ENCODE results near the gene MTARC1. TPM values are rescaled to one million over a fixed set of nuclear protein-coding genes. Genes with fewer than 3 reads are reported as not detected.

Gene MTARC1
- total and polyA plus RNA-seq, 9 of the 15 experiments (the other 6 are each of a cell fraction or from before 2014, with no cell fraction given), result 0.07 to 0.14 (median 0.11) TPM; not detected in 6

GRCh38 chr1:220764757-220765156 is 22.0 kb upstream of the MTARC1 start:
- no peaks in the 10 kb centered on the region for H3K36me3 ChIP-seq (ENCODE audit: control insufficient read depth, insufficient read depth, low read length)
- H3K79me2 ChIP-seq (ENCODE audit: control insufficient read depth, insufficient read depth, low read length), result no peaks in the 10 kb centered on the region
- FAIRE-seq, result no peak
- POLR2A ChIA-PET, result no interaction called here
- in situ Hi-C loops (cut with MboI), result no loop called here
- ATAC-seq, result no peak
- H3K4me2 ChIP-seq (ENCODE audit: insufficient read depth, low read length), result no peak overlapping the region
- H2AFZ ChIP-seq (ENCODE audit: low read depth, low read length), result no peak overlapping the region
- CTCF ChIA-PET (ENCODE audit: low intra/inter-chr PET ratio), result no interaction called here
- no peak for DNase-seq (ENCODE audit: extremely low read depth in 1 of 4, low spot score in 3 of 4)
- no peaks in the 10 kb centered on the region for H4K20me1 ChIP-seq (replicated peaks; ENCODE audit: control insufficient read depth, insufficient read depth, low read length)
- no TSS peak for BruUV-seq (replicated peaks)
- no peaks in the 10 kb centered on the region for H3K9me3 ChIP-seq (replicated peaks; ENCODE audit: control insufficient read depth, insufficient read depth, low read depth, low read length)
- no peak for TF ChIP-seq ELF2 (CRISPR knock-in tag; IDR thresholded peaks at IDR 0.05)
- TF ChIP-seq FOXP4 (CRISPR knock-in tag; IDR thresholded peaks at IDR 0.05; ENCODE audit: borderline replicate concordance), result no peak
- no peak for TF ChIP-seq HLTF (IDR thresholded peaks at IDR 0.05)
- no peak for TF ChIP-seq ZNF695 (CRISPR knock-in tag; IDR thresholded peaks at IDR 0.05)
- TF ChIP-seq NUFIP1 (IDR thresholded peaks at IDR 0.05; ENCODE audit: partially characterized antibody), result no peak
- no peak for TF ChIP-seq PHF21A (IDR thresholded peaks at IDR 0.05; ENCODE audit: borderline replicate concordance, low read depth)
- no peak for TF ChIP-seq HNRNPL (IDR thresholded peaks at IDR 0.05; ENCODE audit: low read depth, low read length)
- no peak for TF ChIP-seq ZNF282 (CRISPR knock-in tag; IDR thresholded peaks at IDR 0.05)
- TF ChIP-seq NCOA4 (IDR thresholded peaks at IDR 0.05; ENCODE audit: partially characterized antibody), result no peak
- no peak for TF ChIP-seq SREBF2 (CRISPR knock-in tag; IDR thresholded peaks at IDR 0.05)
- TF ChIP-seq CBX1 (IDR thresholded peaks at IDR 0.05; ENCODE audit: low read depth), result no peak
- TF ChIP-seq GATA2 (CRISPR knock-in tag; IDR thresholded peaks at IDR 0.05), result no peak
- no peak for TF ChIP-seq MYC (IDR thresholded peaks at IDR 0.05; ENCODE audit: low read depth, low read length)
- TF ChIP-seq MYC (CRISPR knock-in tag; IDR thresholded peaks at IDR 0.05; ENCODE audit: borderline replicate concordance, low read depth), result no peak
- H3K9me1 ChIP-seq (ENCODE audit: control insufficient read depth, insufficient read depth, low read length), result no peaks in the 10 kb centered on the region
- H3K27me3 ChIP-seq (ENCODE audit: control insufficient read depth in 2 of 2, insufficient read depth in 2 of 2, low read length in 2 of 2), result peaks cover 0 to 27% of the 10 kb centered on the region in 2 experiments; a peak in 2 of 5 replicates
- H3K27ac ChIP-seq (ENCODE audit: extremely low read depth, low read depth, low read length), result no peak overlapping the region
- 2% methylated on average over 3 of the region's 3 CpGs for WGBS (ENCODE audit: insufficient coverage, low coverage, missing lambda C conversion rate)
- H3K9ac ChIP-seq (ENCODE audit: insufficient read depth in 1 of 2, low read depth in 2 of 2, low read length in 2 of 2), result no peak overlapping the region
- intact Hi-C loops (cut with micrococcal nuclease), result no loop called here
- peaks cover 3 to 12% of the 10 kb centered on the region in 2 experiments; a peak in 3 of 5 replicates for H3K4me1 ChIP-seq (replicated peaks in 1 of 2; ENCODE audit: control insufficient read depth in 2 of 2, insufficient read depth in 2 of 2, low read length in 2 of 2)
- no peak overlapping the region for H3K4me3 ChIP-seq
